Hepatocyte (in vitro differentiated cells): Measurements from ENCODE around the gene CCDC86.

Experiments
- EZH2 ChIP-seq: fragments of 200-600 bp; sonication (generic); IDR thresholded peaks from 2 replicates; pipeline ENCODE4 v1.6.1; 2016; ENCODE audit warnings: antibody characterized with exemption, mild to moderate bottlenecking, borderline replicate concordance
- EZH2phosphoT487 ChIP-seq: fragments of 200-600 bp; sonication (generic); IDR thresholded peaks from one replicate; pipeline ENCODE4 v1.6.1; 2018; ENCODE audit warnings: antibody characterized with exemption, mild to moderate bottlenecking, low read depth, moderate library complexity; ENCODE audit not compliant: unreplicated experiment, severe bottlenecking
- TF ChIP-seq, protein P1 (sequence below): fragments of 200-600 bp; sonication (generic); IDR thresholded peaks from 2 replicates; pipeline ENCODE4 v1.5.1; 2016; ENCODE audit warnings: antibody characterized with exemption, mild to moderate bottlenecking; ENCODE audit not compliant: poor library complexity

DNA sequence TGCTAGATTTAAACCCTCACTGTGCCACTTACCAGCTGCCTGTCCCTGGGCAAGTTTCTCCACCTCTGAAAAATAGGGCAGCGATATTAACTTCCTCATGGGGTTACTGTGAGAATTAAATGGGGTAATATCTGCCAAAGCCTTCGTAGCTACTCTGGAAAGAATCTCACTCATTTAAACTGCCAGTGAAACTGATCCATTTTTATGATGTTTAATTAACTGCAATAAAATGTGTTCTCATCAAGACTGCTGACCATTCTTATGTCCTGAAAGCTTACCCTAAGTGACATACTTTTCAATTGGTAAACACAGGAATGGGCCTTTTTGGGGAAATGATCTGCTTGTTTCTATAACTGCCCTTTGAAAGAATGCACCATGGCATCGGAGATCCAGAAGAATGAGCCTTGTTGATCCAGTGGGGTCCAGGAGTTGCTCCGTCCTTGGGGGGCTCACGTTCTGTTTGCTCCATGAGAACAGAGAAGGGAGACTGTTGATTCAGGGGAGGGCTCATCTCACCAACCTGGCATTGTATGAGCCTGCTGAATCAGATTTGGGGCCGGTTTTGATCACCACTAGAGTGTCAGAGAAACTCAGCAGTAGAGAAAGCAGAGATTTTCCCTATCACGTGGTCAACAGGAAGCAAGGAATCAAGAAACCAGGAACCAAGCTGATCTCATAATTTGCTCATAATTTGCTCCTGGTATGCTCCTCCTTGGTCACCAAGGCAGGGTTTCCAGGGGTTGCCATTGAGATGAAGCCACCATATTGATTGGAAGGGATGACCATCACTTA is 7.0 kb upstream of the CCDC86 start:
- TF ChIP-seq, protein P1, sequence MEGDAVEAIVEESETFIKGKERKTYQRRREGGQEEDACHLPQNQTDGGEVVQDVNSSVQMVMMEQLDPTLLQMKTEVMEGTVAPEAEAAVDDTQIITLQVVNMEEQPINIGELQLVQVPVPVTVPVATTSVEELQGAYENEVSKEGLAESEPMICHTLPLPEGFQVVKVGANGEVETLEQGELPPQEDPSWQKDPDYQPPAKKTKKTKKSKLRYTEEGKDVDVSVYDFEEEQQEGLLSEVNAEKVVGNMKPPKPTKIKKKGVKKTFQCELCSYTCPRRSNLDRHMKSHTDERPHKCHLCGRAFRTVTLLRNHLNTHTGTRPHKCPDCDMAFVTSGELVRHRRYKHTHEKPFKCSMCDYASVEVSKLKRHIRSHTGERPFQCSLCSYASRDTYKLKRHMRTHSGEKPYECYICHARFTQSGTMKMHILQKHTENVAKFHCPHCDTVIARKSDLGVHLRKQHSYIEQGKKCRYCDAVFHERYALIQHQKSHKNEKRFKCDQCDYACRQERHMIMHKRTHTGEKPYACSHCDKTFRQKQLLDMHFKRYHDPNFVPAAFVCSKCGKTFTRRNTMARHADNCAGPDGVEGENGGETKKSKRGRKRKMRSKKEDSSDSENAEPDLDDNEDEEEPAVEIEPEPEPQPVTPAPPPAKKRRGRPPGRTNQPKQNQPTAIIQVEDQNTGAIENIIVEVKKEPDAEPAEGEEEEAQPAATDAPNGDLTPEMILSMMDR, result no peak
- TF ChIP-seq EZH2phosphoT487 (no peak), EZH2 (no peak)
